Measurements from ENCODE around the gene UBASH3B. TPM values are rescaled to one million over a fixed set of nuclear protein-coding genes. Genes with fewer than 3 reads are reported as not detected.

The UBASH3B gene
- total RNA-seq, 1 donor, result 23.2 TPM

- TF ChIP-seq, protein P1, sequence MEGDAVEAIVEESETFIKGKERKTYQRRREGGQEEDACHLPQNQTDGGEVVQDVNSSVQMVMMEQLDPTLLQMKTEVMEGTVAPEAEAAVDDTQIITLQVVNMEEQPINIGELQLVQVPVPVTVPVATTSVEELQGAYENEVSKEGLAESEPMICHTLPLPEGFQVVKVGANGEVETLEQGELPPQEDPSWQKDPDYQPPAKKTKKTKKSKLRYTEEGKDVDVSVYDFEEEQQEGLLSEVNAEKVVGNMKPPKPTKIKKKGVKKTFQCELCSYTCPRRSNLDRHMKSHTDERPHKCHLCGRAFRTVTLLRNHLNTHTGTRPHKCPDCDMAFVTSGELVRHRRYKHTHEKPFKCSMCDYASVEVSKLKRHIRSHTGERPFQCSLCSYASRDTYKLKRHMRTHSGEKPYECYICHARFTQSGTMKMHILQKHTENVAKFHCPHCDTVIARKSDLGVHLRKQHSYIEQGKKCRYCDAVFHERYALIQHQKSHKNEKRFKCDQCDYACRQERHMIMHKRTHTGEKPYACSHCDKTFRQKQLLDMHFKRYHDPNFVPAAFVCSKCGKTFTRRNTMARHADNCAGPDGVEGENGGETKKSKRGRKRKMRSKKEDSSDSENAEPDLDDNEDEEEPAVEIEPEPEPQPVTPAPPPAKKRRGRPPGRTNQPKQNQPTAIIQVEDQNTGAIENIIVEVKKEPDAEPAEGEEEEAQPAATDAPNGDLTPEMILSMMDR (IDR thresholded peaks at IDR 0.05; ENCODE audit: insufficient read depth, low read length), result no peak
- H3K4me3 ChIP-seq (ENCODE audit: low read depth, low read length), result no peak overlapping the region
- DNase-seq (ENCODE audit: low read depth), result no peak
Measured at GRCh38 chr11:122765487-122766131, 110.1 kb downstream of the UBASH3B start.

DNA sequence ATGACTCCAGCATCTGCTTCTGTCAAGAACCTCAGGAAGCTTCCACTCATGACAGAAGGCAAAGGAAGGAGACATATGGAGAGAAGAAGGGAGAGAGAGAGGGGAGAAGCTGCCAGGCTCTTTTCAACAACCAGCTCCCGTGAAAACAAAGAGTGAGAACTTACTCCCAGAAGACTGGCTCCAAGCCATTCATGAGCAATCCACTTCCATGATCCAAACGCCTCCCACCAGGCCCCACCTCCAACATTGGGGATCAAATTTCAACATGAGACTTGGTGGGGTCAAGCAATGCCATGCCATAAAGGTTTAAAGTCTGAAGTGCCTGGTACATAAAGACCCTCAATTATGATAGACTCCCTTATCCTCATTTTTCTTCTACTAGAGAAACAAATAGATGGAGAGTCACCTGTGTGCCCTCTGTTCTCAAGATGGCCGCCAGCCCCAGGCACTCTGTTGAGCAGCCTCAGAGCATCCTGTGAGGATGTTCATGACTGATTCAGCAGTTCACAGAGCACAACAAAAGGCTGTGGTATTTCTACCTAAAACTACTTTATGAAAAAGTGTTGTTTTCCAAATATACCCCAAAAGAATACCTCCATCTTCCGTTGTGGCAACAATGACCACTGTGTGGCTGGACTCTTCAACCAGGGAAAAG lies 113.7 kb downstream of the UBASH3B start:
- H3K4me3 ChIP-seq (ENCODE audit: low read depth, low read length), result no peak overlapping the region
- TF ChIP-seq, protein P1 (IDR thresholded peaks at IDR 0.05; ENCODE audit: insufficient read depth, low read length), result no peak
- peak; percentile 66 for DNase-seq (ENCODE audit: low read depth)

DNA sequence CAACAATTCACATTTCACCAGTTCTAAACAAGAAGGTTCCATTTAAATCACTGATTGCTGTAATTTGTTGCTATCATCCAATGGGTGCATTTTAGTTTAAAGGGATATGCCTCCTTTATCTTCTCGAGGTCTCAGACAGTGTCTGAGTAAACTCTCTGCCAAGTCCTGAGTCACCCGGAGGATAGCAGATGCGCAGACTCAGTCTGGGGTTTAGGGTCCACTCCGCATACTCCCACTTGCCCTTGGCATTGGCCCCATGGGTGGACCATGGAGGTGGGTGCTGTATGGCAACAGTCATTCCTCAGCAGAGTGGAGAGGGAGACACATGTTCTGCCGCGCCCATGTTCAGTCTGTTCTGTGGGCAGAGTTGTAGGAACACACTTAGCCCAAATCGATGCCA lies 117.4 kb downstream of the UBASH3B start:
- TF ChIP-seq, protein P1 (IDR thresholded peaks at IDR 0.05; ENCODE audit: insufficient read depth, low read length), result no peak
- DNase-seq (ENCODE audit: low read depth), result peak; percentile 66
- no peak overlapping the region for H3K4me3 ChIP-seq (ENCODE audit: low read depth, low read length)

DNA sequence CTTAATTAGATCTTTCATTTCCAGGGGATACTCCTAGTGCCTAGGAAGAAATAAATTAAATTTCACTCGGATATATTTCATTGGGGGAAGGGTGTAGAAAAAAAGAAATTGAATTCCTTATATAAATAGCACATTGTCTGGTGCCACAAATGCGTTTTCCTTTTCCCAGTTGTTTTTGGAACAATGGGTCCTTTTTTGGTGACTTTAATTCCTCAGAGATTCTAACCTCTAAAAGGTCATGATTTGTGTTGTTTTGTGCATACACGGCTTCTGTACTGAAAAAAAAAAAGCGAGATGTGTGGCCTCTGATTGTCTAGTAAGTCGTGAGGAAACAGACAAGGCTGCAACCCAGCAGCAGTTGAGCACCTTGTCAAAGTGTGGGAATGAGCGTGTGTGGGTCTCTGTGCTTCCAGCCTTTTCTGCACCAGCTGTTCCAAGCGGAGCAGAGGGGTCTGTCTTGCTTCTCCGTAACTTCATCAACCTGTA lies 118.3 kb downstream of the UBASH3B start:
- TF ChIP-seq, protein P1 (IDR thresholded peaks at IDR 0.05; ENCODE audit: insufficient read depth, low read length), result no peak
- no peak for DNase-seq (ENCODE audit: low read depth)
- H3K4me3 ChIP-seq (ENCODE audit: low read depth, low read length), result no peak overlapping the region

DNA sequence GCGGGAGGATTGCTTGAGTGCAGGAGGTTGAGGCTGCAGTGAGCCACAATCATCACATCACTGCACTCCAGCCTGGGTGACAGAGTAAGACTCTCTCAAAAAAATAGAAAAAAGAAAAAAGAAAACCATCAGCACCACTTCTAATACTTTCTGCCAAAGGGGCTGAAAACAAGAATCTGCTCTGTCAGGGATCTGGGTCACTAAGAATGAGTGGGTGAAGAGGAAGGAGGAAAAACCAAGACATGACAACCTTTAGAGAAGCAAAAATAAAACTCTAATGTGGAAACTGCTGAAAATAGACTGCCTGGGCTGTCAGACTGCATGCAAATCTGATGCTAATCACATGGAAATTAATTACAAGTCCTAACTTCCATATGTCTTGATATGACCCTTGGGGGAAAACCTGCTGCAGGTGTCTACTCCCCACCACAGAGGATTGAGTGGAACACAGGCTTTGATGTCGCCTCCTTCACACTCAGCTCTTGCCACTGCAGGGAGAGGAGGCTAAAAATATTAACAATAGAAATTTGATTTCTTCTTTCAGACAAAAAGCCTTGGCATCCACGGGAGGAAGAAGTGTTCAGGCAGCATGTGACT lies 120.3 kb downstream of the UBASH3B start:
- H3K4me3 ChIP-seq (ENCODE audit: low read depth, low read length), result no peak overlapping the region
- no peak for DNase-seq (ENCODE audit: low read depth)
- TF ChIP-seq, protein P1 (IDR thresholded peaks at IDR 0.05; ENCODE audit: insufficient read depth, low read length), result no peak

DNA sequence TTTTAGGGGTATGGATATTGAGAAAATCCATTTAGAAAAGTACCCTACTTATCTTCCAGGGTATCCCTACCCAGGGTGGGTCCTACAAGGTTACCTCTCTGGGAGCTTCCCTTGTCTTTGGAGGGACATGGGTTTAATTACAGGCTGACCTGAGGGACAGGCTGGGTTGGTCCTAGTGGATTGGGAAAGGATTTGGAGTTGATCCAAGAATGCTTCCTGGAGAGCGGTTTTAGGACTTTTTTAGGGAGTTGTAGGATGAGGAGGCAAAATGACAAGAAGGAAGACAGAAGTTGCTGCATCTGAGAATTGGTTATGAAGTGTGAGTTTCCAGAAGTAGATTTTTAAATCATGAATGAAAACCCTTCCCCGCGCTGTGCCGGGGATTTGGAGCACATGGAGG lies 121.0 kb downstream of the UBASH3B start:
- TF ChIP-seq, protein P1 (IDR thresholded peaks at IDR 0.05; ENCODE audit: insufficient read depth, low read length), result no peak
- peak; percentile 48 for DNase-seq (ENCODE audit: low read depth)
- no peak overlapping the region for H3K4me3 ChIP-seq (ENCODE audit: low read depth, low read length)
